Esophagus muscularis mucosa (tissue), 4 donors: ENCODE results near the gene SEPHS1.

Experiments
- CTCF ChIP-seq, 3 experiments: fragments of 200-600 bp in 2 of 3; fragments of 450-650 bp in 1 of 3; sonication (generic) in 2 of 3; IDR thresholded peaks; one replicate each; pipeline ENCODE4 v1.5.1; 2017 to 2019; ENCODE audit warnings: antibody characterized with exemption in 3 of 3, mild to moderate bottlenecking in 2 of 3, moderate library complexity in 1 of 3
- EP300 ChIP-seq: sonication (generic); formaldehyde crosslinking; IDR thresholded peaks from one replicate; pipeline ENCODE4 v1.6.1; 2017; ENCODE audit warnings: antibody characterized with exemption
- POLR2A ChIP-seq: fragments of 450-650 bp; IDR thresholded peaks from one replicate; pipeline ENCODE4 v1.6.1; 2017; ENCODE audit warnings: antibody characterized with exemption, moderate library complexity, mild to moderate bottlenecking, low read depth

- TF ChIP-seq CTCF (IDR thresholded peaks at IDR 0.05) = no peak
- TF ChIP-seq POLR2A = no peak
- TF ChIP-seq EP300 = no peak
Observed at GRCh38 chr10:13291061-13291460, 57.0 kb downstream of the SEPHS1 start.
